NCI-H345 (cell line): ENCODE results near the gene COL25A1.

Source experiments
- DNase-seq: peaks from one replicate; lab custom pipeline; 2025; lab: John Stamatoyannopoulos, UW

COL25A1 gene

GRCh38 chr4:109214622-109215301 is 87.7 kb downstream of the COL25A1 start:
- DNase-seq = no peak

DNA sequence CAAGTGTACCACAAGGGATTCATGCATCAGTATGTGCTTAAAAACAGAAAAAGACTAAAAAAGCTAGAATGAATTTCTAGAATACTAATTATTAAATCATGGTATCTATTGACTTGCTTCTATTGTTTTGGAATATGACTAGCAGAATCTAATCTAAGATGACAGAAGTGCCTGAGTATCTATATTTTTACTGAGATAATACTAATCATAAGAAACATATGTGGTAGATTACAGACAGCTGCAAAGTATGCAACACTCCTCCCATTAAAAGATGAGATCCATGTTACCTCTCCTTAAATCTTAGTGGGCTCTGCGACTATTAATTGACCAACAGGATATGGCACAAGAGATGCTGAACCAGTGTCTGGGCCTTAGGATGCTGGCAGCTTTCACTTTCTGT is 89.4 kb downstream of the COL25A1 start:
- no peak for DNase-seq

DNA sequence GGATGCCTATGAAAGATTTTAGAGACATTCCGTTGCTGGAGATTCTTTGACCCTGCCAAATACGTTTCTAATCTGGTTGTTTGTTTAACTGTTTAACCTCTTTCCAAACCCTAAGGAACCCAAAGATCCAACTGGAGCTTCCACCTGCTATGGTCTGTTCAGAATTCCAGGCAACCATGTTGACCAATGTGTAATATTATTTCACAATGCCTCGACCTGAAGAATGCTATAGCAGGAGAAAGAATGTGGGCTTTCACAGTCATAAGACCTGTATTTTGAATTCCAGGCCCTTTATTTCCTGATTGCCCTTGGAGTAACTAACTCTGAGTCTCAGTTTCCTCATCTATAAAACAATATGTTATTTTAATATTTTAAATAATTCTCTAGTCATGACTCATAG is 90.8 kb downstream of the COL25A1 start:
- no peak for DNase-seq

DNA sequence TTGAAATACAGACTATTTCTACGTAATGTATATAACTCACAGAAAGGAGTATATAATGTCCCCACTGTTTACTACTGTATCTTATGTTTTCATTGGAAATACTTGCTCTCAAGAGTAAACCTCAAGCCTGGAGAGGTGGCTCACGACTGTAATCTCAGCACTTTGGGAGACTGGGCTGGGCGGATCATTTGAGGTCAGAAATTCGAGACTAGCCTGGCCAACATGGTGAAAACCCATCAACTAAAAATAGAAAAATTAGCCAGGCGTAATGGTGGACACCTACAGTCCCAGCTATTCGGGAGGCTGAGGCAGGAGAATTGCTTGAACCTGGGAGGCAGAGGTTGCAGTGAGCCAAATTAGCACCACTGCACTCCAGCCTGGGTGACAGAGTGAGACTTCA is 92.8 kb downstream of the COL25A1 start:
- no peak for DNase-seq

- DNase-seq = no peak
Observed at GRCh38 chr4:109207898-109208297, 94.6 kb downstream of the COL25A1 start.

GRCh38 chr4:109207061-109207460 is 95.4 kb downstream of the COL25A1 start:
- DNase-seq = no peak

GRCh38 chr4:109206620-109207019 is 95.8 kb downstream of the COL25A1 start:
- DNase-seq = no peak

DNA sequence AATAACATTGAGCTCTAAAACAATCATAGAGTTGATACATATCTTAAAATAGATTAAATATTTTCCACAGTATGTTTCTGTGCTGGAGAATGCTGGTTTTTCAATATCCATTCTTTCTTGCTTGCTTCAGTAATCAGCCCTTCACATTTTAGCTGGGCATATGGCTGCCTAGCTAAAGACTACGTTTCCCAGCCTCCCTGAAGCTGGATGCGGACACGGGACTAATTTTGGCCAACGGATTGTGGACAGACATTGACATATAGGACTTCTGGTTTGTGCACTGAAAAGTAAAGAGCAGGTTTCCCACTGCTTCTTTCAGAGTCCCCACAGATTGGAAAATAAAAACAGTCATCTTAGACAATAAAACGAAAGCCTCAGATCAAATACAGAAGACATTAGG is 97.3 kb downstream of the COL25A1 start:
- no peak for DNase-seq

DNA sequence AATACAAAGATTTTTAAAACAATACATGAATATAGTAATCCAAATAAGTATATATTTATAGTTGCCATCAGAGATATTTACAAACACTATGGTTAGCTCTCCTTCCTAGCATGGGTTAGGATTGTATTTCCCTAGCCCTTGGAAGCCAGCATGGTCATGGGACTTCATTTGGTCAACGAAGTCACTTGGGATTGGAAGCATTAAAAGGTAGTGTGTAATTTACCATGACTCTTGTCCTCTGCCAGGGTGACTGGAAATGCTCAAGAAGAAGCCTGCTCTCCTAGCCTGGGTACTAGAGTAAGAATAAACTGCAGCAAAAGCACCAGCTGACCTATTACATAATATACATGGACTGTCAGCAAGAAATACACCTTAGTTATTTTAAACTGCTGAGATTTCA is 102.9 kb downstream of the COL25A1 start:
- no peak for DNase-seq

DNA sequence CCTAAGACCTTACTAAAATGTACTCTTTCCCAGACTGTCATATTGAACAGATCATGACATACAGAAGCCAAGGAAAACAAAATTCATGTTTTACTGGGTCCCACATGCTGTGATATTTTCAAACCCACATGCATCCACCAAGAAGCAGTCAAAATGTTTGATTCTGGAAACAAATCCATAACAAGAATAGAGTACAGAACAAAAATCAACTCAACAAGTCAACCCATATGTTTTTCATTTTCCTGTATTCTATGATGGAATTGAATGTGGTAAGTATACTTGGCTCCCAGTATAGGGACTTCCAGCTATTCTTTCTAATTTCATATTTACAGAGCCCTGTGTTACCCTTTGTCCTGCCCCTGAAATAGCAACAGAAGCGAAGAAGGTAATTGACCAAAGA is 106.8 kb downstream of the COL25A1 start:
- no peak for DNase-seq

- DNase-seq = no peak
Observed at GRCh38 chr4:109191216-109191615, 111.2 kb downstream of the COL25A1 start.

- DNase-seq = no peak
Observed at GRCh38 chr4:109186458-109186945, 116.0 kb downstream of the COL25A1 start.

- DNase-seq = no peak
Observed at GRCh38 chr4:109185951-109186350, 116.5 kb downstream of the COL25A1 start.

DNA sequence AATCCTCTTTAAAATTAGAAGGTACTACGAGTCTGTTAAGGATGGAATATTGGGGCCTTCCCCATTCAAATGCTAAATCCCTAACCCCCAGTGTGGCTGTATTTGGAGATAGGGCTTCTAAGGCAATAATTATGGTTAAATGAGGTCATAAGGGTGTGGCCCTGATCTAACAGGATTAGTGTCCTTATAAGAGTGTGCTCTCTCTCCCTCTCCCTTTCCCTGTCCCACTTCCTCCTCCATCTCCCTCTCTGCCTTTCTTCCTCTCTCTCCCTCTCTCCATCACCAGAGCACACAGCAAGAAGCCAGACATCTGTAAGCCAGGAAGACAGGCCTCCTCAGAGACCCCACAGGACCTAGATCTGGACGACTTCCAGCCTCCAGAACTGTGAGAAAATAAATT is 116.9 kb downstream of the COL25A1 start:
- DNase-seq = no peak

DNA sequence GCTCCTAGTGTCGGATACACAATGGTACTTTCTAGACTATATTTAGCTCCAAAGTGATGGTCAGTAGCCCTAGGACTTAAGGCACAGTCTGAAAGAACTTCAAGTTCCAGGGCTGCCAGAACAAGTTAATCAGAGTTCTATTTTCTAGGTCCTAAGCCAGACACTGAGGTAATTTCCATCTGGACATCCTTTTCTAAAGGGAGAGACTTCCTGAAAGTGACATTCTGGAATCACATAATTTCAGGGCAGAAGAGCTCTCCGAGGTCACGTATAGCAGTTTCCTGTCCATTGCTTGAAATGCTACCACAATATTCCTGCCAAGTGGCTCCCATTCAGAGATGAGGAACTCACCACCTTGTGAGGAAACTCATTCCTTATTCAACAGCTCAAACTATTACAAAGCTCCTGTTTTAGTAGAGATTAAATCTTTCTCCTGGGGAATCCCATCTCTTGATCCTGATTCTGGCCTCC is 117.9 kb downstream of the COL25A1 start:
- DNase-seq = no peak

DNA sequence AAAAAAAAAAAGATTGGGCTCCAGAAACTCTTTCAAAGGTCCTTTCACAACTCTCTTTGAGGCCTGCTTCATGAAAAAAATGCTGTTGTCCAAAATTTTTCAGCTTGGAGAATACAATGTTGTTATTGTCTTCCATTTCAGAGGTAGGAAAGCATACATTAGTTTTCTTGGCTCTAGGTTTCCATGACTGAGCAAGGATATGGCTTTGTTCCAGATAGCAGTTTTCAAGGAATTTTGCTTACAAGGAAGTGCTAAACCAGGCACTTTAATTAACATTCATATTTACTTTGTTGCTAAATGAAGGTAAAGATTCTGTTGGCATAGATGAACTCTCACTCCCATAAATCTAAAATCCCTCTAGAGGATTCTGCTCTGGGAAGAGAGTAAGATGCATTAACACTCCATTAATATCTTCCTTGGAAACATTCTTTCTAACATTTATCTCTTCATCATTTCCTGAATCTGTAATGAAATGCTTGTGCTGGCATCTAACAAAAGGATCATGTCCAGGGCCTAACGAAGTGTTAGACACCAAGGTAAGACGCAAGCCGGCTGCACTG is 118.4 kb downstream of the COL25A1 start:
- DNase-seq = no peak

- no peak for DNase-seq
Observed at GRCh38 chr4:109182696-109183095, 119.8 kb downstream of the COL25A1 start.

DNA sequence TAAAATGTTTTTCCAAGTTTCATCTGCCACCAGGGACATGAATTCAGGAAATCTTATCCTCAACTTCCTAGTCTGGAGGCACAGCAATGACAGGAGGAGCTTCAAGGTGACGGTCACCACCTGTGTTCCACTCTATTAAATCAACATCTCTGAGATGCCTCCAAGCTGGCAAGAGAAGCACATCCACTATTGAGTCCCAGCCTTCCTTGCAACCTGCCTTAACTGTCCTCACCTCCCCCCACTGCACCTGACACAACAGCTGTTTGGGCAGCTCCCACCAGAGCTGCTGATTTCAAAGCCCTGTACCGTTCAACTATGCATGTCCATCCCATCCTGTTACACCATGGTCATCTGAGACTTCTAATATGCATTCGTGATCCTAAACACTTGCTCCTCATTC is 123.4 kb downstream of the COL25A1 start:
- DNase-seq = no peak

- no peak for DNase-seq
Observed at GRCh38 chr4:109177096-109177810, 125.2 kb downstream of the COL25A1 start.

DNA sequence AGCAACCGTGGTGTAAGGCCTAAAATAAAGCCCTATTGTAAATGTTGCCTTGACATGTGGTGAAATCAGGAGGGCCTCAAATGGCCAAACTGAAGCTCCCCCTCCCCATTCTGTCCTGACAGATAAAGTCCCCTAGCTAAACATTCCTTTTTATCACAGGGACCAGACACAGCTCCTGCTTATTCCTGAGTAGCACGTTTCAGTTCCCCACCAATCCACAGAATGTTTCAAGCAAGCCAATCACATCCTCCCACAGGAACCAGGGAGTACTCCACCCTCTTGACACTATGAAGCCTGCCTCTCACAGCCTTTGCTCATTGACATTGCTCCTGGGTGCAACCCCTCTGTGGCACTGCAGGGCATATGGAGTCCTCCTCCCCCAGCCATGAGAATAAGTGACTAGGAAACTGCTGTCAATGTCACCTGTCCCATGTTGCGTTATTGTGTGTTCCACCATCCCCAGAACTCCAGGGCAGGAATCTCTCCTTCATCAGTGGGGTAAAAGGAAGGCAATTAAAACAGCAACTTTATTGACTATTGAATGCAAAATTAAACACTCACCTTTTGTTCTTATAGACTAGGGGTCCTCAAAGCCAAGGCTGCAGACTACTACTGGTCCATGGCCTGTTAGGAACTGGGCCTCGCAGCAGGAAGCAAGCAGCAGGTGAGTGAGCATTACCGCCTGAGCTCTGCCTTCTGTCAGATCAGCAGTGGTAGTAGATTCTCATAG is 128.1 kb downstream of the COL25A1 start:
- no peak for DNase-seq

GRCh38 chr4:109172301-109172700 is 130.2 kb downstream of the COL25A1 start:
- no peak for DNase-seq

- no peak for DNase-seq
Observed at GRCh38 chr4:109171070-109171469, 131.4 kb downstream of the COL25A1 start.

GRCh38 chr4:109169170-109169569 is 133.3 kb downstream of the COL25A1 start:
- no peak for DNase-seq
